Smooth muscle cell of the brain vasculature (primary cell): Measurements from ENCODE around the gene G6PC3.
"Not testable (repeated sequence)": the region's sequence is repeated elsewhere in the genome, so short reads cannot be mapped to it uniquely, and the experiment has no call there.

Experiments
- DNase-seq: peaks from one replicate; pipeline ENCODE4 v3.0.0-alpha.2; 2012; ENCODE audit warnings: low read depth, low spot score

G6PC3 gene

GRCh38 chr17:44070455-44071197, at the start of gene G6PC3:
TSS of gene G6PC3 (plus strand) at chr17:44070735. CDS start at chr17:44070966, 231 bp downstream.
- DNase-seq = peak; percentile 95

DNA sequence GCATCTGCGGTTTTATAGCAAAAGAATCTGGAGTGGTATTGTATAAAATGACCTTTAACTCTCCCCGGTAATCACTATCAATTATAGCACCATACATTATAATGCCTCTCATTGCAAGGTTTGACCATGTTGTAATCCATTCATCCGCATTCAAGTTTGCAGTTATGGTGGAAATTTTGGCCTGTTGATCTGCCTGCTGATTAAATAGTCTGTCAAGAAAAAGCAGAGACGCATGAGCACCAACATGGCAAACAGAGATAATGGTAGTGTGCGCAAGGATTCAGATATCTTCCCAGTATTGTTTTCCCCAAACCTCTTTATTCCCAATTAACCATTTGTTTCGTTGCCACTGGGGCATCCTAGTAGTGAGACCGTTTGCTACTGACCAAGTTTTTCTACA, 49.3 kb upstream of the G6PC3 start:
- not testable (repeated sequence) for DNase-seq

- DNase-seq = no peak
These were observed 48.3 kb upstream of the G6PC3 start for GRCh38 chr17:44022246-44022645.

- DNase-seq = no peak
These were observed 46.8 kb upstream of the G6PC3 start for GRCh38 chr17:44023545-44024270.

DNA sequence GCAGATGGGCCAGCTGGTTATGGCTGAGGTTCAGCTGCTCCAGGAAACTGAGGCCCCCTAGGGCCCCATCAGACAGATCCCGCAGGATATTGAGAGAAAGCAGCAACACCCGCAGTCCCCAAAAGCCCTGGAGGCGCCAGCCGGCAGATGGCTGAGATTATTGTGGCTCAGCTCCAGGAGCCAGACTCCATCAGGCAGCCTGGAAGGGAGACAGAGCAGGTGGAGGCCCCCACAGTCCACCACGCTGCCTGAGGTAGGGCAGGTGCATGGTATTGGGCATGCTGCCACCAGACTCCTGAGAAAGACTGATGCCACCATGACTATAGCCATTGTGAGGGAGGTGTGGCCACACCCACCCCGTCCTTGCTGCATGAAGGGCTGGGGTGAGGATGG, 46.3 kb upstream of the G6PC3 start:
- no peak for DNase-seq

DNA sequence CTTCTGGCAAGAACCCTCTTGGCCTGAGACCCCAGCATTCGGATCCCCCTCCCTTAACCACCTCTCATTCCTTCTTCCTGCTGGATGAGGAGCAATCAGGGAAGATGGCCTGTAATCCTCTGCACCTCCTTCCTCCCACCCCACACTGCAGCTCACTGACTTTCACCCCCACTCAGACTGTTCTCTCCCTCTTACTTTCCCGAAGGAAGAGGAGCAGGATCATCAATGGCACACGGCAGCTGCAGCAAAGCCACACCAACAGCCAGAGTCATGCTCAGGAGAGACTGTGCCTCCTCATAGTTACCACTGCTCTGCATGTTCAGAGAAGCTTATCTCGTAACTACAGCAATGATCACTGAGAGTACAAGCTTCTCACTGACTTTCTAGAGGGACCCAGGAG, 45.7 kb upstream of the G6PC3 start:
- no peak for DNase-seq

DNA sequence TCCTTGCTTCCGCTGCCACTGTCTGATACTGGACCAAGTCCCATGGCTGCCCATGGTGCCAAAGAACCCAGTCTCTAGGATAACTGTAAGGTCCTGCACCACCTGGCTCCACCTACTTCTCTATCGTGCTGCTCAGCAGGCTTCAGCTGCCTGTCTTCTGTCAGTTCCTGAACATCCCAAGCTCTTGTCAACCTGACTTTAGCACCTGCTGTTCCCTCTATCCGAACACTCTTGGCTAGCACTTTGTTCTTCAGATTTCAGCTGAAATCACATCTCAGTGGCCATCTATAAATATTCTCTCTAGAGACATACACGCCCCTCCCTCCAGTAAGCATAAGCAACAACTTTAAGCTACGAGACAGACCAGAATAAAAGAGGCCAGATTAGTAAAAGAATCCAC, 40.8 kb upstream of the G6PC3 start:
- no peak for DNase-seq

GRCh38 chr17:44030482-44030881, 40.1 kb upstream of the G6PC3 start:
- no peak for DNase-seq

DNA sequence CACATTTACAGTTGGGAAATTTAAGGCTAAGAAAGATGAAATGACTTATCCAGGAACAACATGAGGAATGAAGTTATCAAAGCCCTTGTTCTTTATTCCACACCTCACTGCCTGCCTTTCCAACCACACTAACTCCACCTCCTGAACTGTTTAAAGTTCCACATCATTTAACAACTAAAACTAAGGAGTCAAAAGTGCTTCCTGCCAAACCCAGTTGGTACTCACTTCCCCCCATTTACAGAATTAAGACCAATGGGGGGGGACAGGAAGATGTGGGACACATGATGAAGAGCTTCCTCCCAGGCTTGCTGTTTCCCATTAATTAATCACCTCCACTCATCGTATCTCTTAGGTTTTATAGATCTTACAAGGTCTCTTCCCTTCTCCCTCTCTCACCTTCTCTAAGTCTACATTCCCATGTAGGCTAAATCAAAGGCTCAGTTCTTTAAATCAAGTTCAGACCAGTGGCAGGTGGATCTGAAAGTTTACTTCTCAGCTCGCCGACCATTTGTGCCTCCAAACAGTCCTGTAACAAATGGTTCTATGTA, 36.6 kb upstream of the G6PC3 start:
- no peak for DNase-seq

GRCh38 chr17:44034688-44035087, 35.8 kb upstream of the G6PC3 start:
- DNase-seq = not testable (repeated sequence)

DNA sequence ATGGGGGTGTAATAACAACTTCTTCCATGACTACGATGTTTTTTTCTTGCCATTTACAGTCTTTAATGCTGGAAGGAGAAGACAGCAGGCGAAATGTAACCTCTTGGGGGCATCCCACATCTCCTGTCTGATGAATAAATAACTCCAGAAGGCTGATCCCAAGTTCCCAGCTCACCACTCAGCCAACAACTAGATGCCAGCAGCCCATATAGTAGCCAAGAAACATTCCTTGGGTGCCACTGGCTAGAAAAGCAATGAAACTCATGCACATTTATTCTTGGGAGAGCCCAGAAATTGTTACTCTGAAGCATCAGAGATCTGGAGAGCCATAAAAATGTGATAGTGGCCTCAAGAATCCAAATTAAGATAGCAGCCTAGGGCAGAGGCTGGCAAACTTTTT, 33.1 kb upstream of the G6PC3 start:
- no peak for DNase-seq

- DNase-seq = no peak
These were observed 31.9 kb upstream of the G6PC3 start for GRCh38 chr17:44038604-44039011.

DNA sequence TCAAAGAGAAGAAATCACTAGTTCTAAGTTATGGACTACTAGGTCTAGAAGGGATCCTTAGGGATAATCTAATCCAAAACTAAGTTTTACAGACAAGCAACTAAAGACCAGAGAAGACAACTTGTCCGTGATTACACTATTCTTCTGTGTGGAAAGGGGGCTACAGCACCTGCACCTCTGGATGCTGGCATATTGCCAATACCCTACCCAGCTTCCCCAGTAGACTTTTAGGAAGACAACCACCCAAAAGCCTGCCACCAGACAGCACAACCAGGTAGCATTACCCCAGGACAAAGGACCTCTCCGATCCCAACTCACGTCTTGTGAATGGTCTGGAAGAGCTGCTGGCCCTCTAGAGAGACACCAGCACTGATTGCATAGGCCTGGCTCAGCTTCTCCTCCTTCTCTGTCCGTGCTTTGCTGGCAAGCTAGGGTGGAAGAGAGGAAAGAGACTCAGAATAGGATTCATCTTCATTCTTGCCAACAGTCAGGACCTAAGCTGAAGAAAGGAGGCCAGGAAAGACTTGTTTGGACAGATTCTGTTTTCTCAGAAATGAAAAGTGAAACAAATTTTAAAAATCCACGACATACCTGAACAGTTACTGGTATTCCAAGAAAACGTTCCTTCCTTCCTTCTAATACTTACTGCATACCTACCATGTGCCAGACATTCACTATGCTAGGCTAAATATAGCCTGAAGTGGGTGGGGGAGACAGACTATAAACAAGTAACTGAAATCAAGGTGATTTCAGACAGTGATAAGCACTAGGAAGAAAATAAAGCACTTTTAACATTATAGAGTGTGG, 30.5 kb upstream of the G6PC3 start:
- no peak for DNase-seq

- DNase-seq = no peak
These were observed 27.3 kb upstream of the G6PC3 start for GRCh38 chr17:44043272-44043696.

- DNase-seq = no peak
These were observed 26.5 kb upstream of the G6PC3 start for GRCh38 chr17:44044071-44044470.

- no peak for DNase-seq
These were observed 25.0 kb upstream of the G6PC3 start for GRCh38 chr17:44045486-44045885.

- not testable (repeated sequence) for DNase-seq
These were observed 23.6 kb upstream of the G6PC3 start for GRCh38 chr17:44046893-44047292.

DNA sequence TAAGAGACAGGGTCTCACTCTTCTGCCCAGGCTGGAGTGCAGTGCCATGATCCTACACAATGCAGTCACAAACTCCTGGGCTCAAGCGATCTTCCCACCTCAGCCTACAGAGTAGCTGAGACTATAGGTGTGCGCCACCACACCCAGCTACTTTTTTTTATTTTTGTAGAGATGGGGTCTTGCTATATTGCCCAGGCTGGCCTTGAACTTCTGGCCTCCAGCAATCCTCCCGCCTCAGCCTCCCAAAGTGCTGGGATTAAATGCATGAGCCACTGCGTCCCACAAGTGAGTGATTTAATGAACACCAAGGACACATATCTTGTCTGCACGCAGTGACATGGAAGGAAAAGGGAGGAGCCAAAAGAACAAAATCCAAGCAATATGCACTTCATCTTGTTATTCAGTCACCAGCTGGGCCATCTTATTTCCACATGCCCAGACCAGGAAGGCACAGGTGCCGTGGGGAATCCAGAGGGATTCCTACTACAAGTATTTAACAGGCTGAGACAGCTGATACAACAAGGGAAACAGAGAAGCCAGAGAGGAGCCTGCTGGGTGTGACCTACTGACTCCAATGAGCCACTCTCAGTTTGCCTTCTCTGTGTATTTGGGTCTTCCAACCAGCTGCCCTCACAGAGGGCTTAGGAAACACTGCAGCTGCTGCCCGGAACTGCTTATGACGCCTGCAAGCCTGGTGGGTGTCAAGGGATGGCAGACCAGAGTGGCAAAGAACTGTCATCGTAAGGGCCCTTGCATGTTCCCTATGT, 21.1 kb upstream of the G6PC3 start:
- no peak for DNase-seq

GRCh38 chr17:44053125-44053872, 17.2 kb upstream of the G6PC3 start:
- no peak for DNase-seq

DNA sequence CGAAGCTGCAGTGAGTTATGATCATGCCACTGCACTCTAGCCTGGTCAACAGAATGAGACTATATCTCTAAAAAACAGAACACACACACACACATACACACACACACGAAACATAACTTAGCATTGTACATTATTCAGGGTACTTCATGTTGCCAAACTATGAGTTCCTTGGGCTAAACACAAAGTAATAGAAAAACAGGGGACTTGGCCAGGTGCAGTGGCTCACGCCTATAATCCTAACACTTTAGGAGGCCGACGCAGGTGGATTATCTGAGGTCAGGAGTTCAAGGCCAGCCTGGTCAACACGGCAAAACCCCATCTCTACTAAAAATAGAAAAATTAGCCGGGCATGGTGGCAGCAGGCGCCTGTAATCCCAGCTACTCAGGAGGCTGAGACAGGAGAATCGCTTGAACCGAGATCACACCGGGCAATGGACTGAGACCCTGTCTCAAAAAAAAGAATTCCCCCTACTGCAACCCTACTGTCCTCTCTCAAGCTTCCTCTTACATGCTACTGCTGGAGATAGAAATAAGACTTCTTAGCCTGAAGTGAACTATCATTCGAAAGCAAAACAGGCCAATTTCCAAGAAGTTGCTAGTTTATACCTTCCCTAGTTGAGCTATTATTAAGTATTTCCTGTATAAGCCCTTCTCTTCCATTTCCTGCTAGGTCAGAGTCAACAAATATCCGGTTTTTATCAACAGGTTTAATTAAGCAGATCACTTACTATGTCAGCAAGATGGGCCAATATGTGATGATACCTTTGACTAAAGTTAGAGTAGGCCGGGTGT, 11.2 kb upstream of the G6PC3 start:
- DNase-seq = no peak
